ENCODE results near the gene SSX2B.
"Not testable (repeated sequence)": the region's sequence is repeated elsewhere in the genome, so short reads cannot be mapped to it uniquely, and the experiment has no call there.

- TF ChIP-seq CTCF, POLR2A (IDR thresholded peaks at IDR 0.05): not testable (repeated sequence)
These were observed at the start of gene SSX2B for GRCh38 chrX:52750952-52751351.
